Mesangial cell (primary cell): Measurements from ENCODE around the gene FBXL7. TPM values are rescaled to one million over a fixed set of nuclear protein-coding genes. Genes with fewer than 3 reads are reported as not detected.

Experiments used
- total RNA-seq: library from RNA; depleted of rRNA; stranded (reverse); fragments of >200 nt; gene quantifications from 2 replicates; pipeline ENCODE4 v1.2.3, GENCODE V29; 2015

Gene FBXL7
- 9.6 and 11.9 TPM in 2 replicates for total RNA-seq

DNA sequence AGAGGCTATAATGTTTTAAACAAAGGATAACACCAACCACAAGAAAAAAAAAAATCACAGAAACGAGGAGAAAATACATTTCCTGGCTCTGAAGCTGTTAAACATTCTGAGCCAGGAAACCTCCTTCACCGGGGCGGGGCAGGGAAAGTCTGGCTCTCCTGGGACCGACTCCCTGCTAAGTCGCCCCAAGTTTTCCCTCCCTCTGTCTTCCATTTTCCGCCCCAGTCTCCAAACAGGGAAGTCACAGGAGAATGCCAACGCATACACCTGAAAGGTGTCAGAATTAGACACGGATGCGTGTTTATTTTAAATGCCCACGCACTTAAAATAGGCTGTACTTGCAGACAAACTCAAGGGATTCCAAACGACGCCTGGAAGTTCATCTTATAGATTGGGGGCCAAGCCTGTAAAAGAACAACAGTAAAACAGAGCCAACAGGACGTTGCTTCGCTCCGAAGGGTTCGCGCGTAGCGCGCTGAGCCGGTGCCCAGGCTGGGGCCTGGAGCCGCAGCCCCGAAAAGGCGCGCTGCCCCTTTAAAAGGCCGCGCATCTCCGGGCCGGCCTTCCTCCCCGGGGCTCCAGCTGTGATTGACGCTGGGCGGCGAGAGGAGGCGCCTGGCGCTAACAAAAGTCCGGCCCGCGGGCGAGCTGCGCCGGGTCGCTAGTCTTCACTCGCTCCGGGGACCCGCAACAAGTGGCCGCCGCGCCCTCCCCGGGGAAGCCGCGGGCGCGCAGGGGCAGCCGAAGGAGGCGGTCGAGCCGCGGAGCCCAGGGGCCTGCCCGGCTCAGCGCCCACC lies at the start of gene FBXL7:
TSS of gene FBXL7 (plus strand) at position 653 of the 797 bp plus-strand sequence.

